ENCODE results near the gene LMNTD2.
A peak's percentile ranks its signal among the peaks of the same experiment; 100 is the strongest.

LMNTD2 gene

GRCh38 chr11:537622-538430, 22.7 kb downstream of the LMNTD2 start:
- H3K4me1 ChIP-seq (ENCODE audit: insufficient read depth, poor library complexity, severe bottlenecking): no peaks in the 10 kb centered on the region
- no peaks in the 10 kb centered on the region for H3K9me3 ChIP-seq (ENCODE audit: severe bottlenecking)
- DNase-seq (ENCODE audit: low spot score): no peak
- peak overlapping the region; percentile 4 for H3K4me3 ChIP-seq (ENCODE audit: severe bottlenecking)
- peak overlapping the region; percentile 91 for H3K27ac ChIP-seq (ENCODE audit: poor library complexity, severe bottlenecking)
- H3K27me3 ChIP-seq (ENCODE audit: insufficient read depth, poor library complexity, severe bottlenecking): no peaks in the 10 kb centered on the region
- TF ChIP-seq, protein P1, sequence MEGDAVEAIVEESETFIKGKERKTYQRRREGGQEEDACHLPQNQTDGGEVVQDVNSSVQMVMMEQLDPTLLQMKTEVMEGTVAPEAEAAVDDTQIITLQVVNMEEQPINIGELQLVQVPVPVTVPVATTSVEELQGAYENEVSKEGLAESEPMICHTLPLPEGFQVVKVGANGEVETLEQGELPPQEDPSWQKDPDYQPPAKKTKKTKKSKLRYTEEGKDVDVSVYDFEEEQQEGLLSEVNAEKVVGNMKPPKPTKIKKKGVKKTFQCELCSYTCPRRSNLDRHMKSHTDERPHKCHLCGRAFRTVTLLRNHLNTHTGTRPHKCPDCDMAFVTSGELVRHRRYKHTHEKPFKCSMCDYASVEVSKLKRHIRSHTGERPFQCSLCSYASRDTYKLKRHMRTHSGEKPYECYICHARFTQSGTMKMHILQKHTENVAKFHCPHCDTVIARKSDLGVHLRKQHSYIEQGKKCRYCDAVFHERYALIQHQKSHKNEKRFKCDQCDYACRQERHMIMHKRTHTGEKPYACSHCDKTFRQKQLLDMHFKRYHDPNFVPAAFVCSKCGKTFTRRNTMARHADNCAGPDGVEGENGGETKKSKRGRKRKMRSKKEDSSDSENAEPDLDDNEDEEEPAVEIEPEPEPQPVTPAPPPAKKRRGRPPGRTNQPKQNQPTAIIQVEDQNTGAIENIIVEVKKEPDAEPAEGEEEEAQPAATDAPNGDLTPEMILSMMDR (IDR thresholded peaks at IDR 0.05; ENCODE audit: poor library complexity, severe bottlenecking): no peak
- ATAC-seq (ENCODE audit: low read depth): no peak
- peaks cover 16% of the 10 kb centered on the region for H3K36me3 ChIP-seq (ENCODE audit: low read depth)

DNA sequence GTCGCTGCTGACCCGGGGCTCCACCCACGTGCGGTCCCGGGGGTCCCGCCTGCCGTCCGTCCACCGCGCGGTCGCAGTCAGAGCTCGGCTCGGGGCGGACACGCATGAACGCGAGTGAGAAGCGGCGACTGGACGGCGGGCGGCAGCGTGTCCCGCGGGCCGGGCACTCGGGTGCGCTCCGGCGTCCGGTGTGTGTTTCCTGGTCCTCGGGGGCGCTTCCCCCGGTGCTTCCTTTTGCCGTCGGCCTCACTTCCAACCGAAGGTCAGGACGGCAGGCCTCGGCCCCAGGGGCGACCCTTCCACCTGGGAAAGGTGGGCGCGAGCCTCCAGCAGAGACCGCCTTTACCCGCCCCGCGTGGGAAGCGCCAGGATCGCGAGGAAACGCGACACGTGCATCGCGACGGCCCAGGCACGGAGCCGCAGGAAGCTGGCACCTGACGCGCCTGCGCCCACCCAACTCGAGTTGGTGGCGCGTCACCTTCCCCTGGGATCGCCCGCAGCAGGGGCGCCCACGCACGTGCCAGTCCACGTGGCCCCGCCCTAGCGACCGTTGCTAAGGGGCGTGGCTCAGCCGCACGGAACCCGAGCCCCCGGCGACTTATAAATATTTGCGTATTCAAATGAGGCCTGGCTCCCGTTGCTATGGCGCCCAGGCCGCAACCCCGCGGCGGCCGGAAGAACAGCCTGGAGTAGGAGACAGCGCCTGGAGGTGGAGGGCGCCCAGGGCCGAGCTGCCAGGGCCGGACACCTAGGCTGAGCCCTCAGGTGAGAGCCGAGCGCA, 23.5 kb downstream of the LMNTD2 start, which contains the start of gene LRRC56:
TSS of gene LRRC56 (plus strand) at position 687 of the 781 bp plus-strand sequence. CDS start 3,158 bp downstream, outside the sequence.
- Histone ChIP-seq H3K27ac (ENCODE audit: poor library complexity, severe bottlenecking) (peak within 1 kb of the TSS; percentile 91), H3K4me1 (ENCODE audit: insufficient read depth, poor library complexity, severe bottlenecking) (no peaks in the 10 kb centered on the region), H3K9me3 (ENCODE audit: severe bottlenecking) (no peaks in the 10 kb centered on the region), H3K4me3 (ENCODE audit: severe bottlenecking) (peak within 1 kb of the TSS; percentile 4), H3K36me3 (ENCODE audit: low read depth) (peaks cover 24% of the 10 kb centered on the region), H3K27me3 (ENCODE audit: insufficient read depth, poor library complexity, severe bottlenecking) (no peaks in the 10 kb centered on the region)
- ATAC-seq (ENCODE audit: low read depth): peak; percentile 50
- TF ChIP-seq, protein P1 (IDR thresholded peaks at IDR 0.05; ENCODE audit: poor library complexity, severe bottlenecking): no peak
- DNase-seq (ENCODE audit: low spot score): peak; percentile 81

- Histone ChIP-seq H3K9me3 (ENCODE audit: severe bottlenecking) (no peaks in the 10 kb centered on the region), H3K4me1 (ENCODE audit: insufficient read depth, poor library complexity, severe bottlenecking) (no peaks in the 10 kb centered on the region), H3K27ac (ENCODE audit: poor library complexity, severe bottlenecking) (peak within 1 kb of the TSS; percentile 91), H3K27me3 (ENCODE audit: insufficient read depth, poor library complexity, severe bottlenecking) (no peaks in the 10 kb centered on the region), H3K4me3 (ENCODE audit: severe bottlenecking) (peak within 1 kb of the TSS; percentile 88), H3K36me3 (ENCODE audit: low read depth) (peaks cover 28% of the 10 kb centered on the region)
- peak; percentile 79 for ATAC-seq (ENCODE audit: low read depth)
- TF ChIP-seq, protein P1 (IDR thresholded peaks at IDR 0.05; ENCODE audit: poor library complexity, severe bottlenecking): no peak
- DNase-seq (ENCODE audit: low spot score): peak; percentile 94
Observed at GRCh38 chr11:535519-536454, 24.8 kb downstream of the LMNTD2 start, which contains the start of gene HRAS. Gene HRAS (minus strand): TSS chr11:535576.

DNA sequence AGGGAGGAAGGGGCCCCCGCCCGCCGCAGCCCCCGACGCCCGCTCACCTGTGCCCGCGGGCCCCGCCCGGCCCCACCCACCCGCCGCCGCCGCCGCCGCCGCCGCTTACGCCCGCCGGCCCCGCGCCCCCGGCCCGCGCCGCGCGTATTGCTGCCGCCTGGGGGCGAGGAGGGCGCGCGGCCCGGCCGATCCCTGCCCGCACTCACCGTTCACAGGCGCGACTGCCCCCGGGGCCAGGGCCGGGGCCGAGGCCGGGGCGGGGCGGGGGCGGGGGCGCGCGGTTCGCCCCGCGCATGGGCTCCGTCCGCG, 25.4 kb downstream of the LMNTD2 start:
- no peaks in the 10 kb centered on the region for H3K27me3 ChIP-seq (ENCODE audit: insufficient read depth, poor library complexity, severe bottlenecking)
- DNase-seq (ENCODE audit: low spot score) (no peak), ATAC-seq (ENCODE audit: low read depth) (no peak)
- peak overlapping the region; percentile 88 for H3K4me3 ChIP-seq (ENCODE audit: severe bottlenecking)
- peaks cover 28% of the 10 kb centered on the region for H3K36me3 ChIP-seq (ENCODE audit: low read depth)
- no peaks in the 10 kb centered on the region for H3K4me1 ChIP-seq (ENCODE audit: insufficient read depth, poor library complexity, severe bottlenecking)
- TF ChIP-seq, protein P1 (IDR thresholded peaks at IDR 0.05; ENCODE audit: poor library complexity, severe bottlenecking): no peak
- H3K27ac ChIP-seq (ENCODE audit: poor library complexity, severe bottlenecking): peak overlapping the region; percentile 91
- H3K9me3 ChIP-seq (ENCODE audit: severe bottlenecking): no peaks in the 10 kb centered on the region
